Rectal smooth muscle tissue (tissue), 1 donor: ENCODE results near the gene IFI27L1.

Experiments
- H3K27ac ChIP-seq: one replicate; pipeline ENCODE4 v1.7.0; 2013; ENCODE audit warnings: low read depth, low read length, inconsistent platforms
- H3K27me3 ChIP-seq: one replicate; pipeline ENCODE4 v1.7.0; 2013; ENCODE audit warnings: low read length; ENCODE audit not compliant: control insufficient read depth, insufficient read depth
- H3K36me3 ChIP-seq: one replicate; pipeline ENCODE4 v1.7.0; 2013; ENCODE audit warnings: low read length; ENCODE audit not compliant: control insufficient read depth, insufficient read depth
- H3K4me1 ChIP-seq: one replicate; pipeline ENCODE4 v1.7.0; 2013; ENCODE audit warnings: low read length; ENCODE audit not compliant: control insufficient read depth, insufficient read depth
- H3K4me3 ChIP-seq: one replicate; pipeline ENCODE4 v1.7.0; 2013; ENCODE audit warnings: low read length
- H3K9ac ChIP-seq: one replicate; pipeline ENCODE4 v1.7.0; 2013; ENCODE audit warnings: low read length

The IFI27L1 gene

GRCh38 chr14:94099006-94099405 is 17.9 kb downstream of the IFI27L1 start:
- H3K36me3 ChIP-seq: no peaks in the 10 kb centered on the region
- H3K27ac ChIP-seq: no peak overlapping the region
- H3K9ac ChIP-seq: no peak overlapping the region
- H3K4me3 ChIP-seq: no peak overlapping the region
- no peaks in the 10 kb centered on the region for H3K27me3 ChIP-seq
- H3K4me1 ChIP-seq: no peaks in the 10 kb centered on the region

- H3K27me3 ChIP-seq: no peaks in the 10 kb centered on the region
- no peaks in the 10 kb centered on the region for H3K4me1 ChIP-seq
- no peak overlapping the region for H3K9ac ChIP-seq
- no peak overlapping the region for H3K4me3 ChIP-seq
- no peaks in the 10 kb centered on the region for H3K36me3 ChIP-seq
- H3K27ac ChIP-seq: no peak overlapping the region
These were observed 19.7 kb downstream of the IFI27L1 start for GRCh38 chr14:94100847-94101246.

- H3K9ac ChIP-seq: no peak overlapping the region
- H3K27ac ChIP-seq: no peak overlapping the region
- no peaks in the 10 kb centered on the region for H3K27me3 ChIP-seq
- no peak overlapping the region for H3K4me3 ChIP-seq
- H3K36me3 ChIP-seq: no peaks in the 10 kb centered on the region
- no peaks in the 10 kb centered on the region for H3K4me1 ChIP-seq
These were observed 20.6 kb downstream of the IFI27L1 start for GRCh38 chr14:94101748-94102147.

- Histone ChIP-seq H3K4me1 (no peaks in the 10 kb centered on the region), H3K4me3 (no peak overlapping the region), H3K9ac (no peak overlapping the region), H3K27ac (no peak overlapping the region), H3K27me3 (no peaks in the 10 kb centered on the region), H3K36me3 (no peaks in the 10 kb centered on the region)
These were observed 21.8 kb downstream of the IFI27L1 start for GRCh38 chr14:94102768-94103482.

- H3K4me1 ChIP-seq: no peaks in the 10 kb centered on the region
- H3K9ac ChIP-seq: no peak overlapping the region
- H3K36me3 ChIP-seq: no peaks in the 10 kb centered on the region
- H3K4me3 ChIP-seq: no peak overlapping the region
- H3K27me3 ChIP-seq: no peaks in the 10 kb centered on the region
- no peak overlapping the region for H3K27ac ChIP-seq
These were observed 22.5 kb downstream of the IFI27L1 start for GRCh38 chr14:94103554-94104150.

GRCh38 chr14:94104731-94105130 is 23.6 kb downstream of the IFI27L1 start:
- no peaks in the 10 kb centered on the region for H3K36me3 ChIP-seq
- no peak overlapping the region for H3K4me3 ChIP-seq
- H3K27ac ChIP-seq: no peak overlapping the region
- H3K27me3 ChIP-seq: no peaks in the 10 kb centered on the region
- H3K9ac ChIP-seq: no peak overlapping the region
- no peaks in the 10 kb centered on the region for H3K4me1 ChIP-seq

GRCh38 chr14:94109915-94110250 is 28.8 kb downstream of the IFI27L1 start:
- Histone ChIP-seq H3K9ac (no peak overlapping the region), H3K27ac (no peak overlapping the region), H3K27me3 (no peaks in the 10 kb centered on the region), H3K36me3 (no peaks in the 10 kb centered on the region), H3K4me3 (peak overlapping the region; percentile 25), H3K4me1 (no peaks in the 10 kb centered on the region)

GRCh38 chr14:94110552-94111181 is 29.6 kb downstream of the IFI27L1 start, which contains the start of gene IFI27:
Gene IFI27, plus strand, starts transcription at chr14:94110736.
- Histone ChIP-seq H3K4me3 (peak within 1 kb of the TSS; percentile 67), H3K36me3 (no peaks in the 10 kb centered on the region), H3K9ac (peak within 1 kb of the TSS; percentile 32), H3K27ac (peak within 1 kb of the TSS; percentile 48), H3K27me3 (no peaks in the 10 kb centered on the region), H3K4me1 (no peaks in the 10 kb centered on the region)

- Histone ChIP-seq H3K4me1 (no peaks in the 10 kb centered on the region), H3K27me3 (no peaks in the 10 kb centered on the region), H3K27ac (no peak overlapping the region), H3K4me3 (peak overlapping the region; percentile 67), H3K36me3 (no peaks in the 10 kb centered on the region), H3K9ac (peak overlapping the region; percentile 32)
These were observed 30.4 kb downstream of the IFI27L1 start for GRCh38 chr14:94111276-94112095.

- Histone ChIP-seq H3K27me3 (no peaks in the 10 kb centered on the region), H3K9ac (no peak overlapping the region), H3K36me3 (no peaks in the 10 kb centered on the region), H3K27ac (no peak overlapping the region), H3K4me3 (peak overlapping the region; percentile 44), H3K4me1 (no peaks in the 10 kb centered on the region)
These were observed 31.5 kb downstream of the IFI27L1 start for GRCh38 chr14:94112513-94113063.

GRCh38 chr14:94113073-94113472 is 32.0 kb downstream of the IFI27L1 start:
- Histone ChIP-seq H3K4me3 (no peak overlapping the region), H3K27ac (no peak overlapping the region), H3K36me3 (no peaks in the 10 kb centered on the region), H3K27me3 (no peaks in the 10 kb centered on the region), H3K9ac (no peak overlapping the region), H3K4me1 (no peaks in the 10 kb centered on the region)

- Histone ChIP-seq H3K9ac (no peak overlapping the region), H3K4me3 (no peak overlapping the region), H3K27me3 (no peaks in the 10 kb centered on the region), H3K36me3 (no peaks in the 10 kb centered on the region), H3K4me1 (no peaks in the 10 kb centered on the region), H3K27ac (no peak overlapping the region)
These were observed 32.4 kb downstream of the IFI27L1 start for GRCh38 chr14:94113490-94113889.
